GM12878 (cell line): Measurements from ENCODE around the gene NUDT14.

ENCODE experiments used
- BCL3 ChIP-seq: IDR thresholded peaks from 2 replicates; pipeline ENCODE4 v1.6.1; 2011; ENCODE audit warnings: borderline replicate concordance, low read depth, mild to moderate bottlenecking, moderate library complexity, low read length; ENCODE audit not compliant: insufficient read depth, poor library complexity, severe bottlenecking
- CTCF ChIP-seq, 3 experiments: IDR thresholded peaks in 2 of 3; conservative IDR thresholded peaks in 1 of 3; 2 replicates each; pipeline ENCODE4 v1.5.1; 2011; ENCODE audit warnings: low read depth in 3 of 3, low read length in 3 of 3, mild to moderate bottlenecking in 3 of 3, control low read depth in 2 of 3, moderate library complexity in 2 of 3, inconsistent platforms in 1 of 3, mixed read lengths in 1 of 3; ENCODE audit not compliant: control insufficient read depth in 2 of 3, insufficient read depth in 1 of 3; ENCODE audit errors: extremely low read depth in 1 of 3
- FOXK2 ChIP-seq: fragments of 450-650 bp; IDR thresholded peaks from 2 replicates; pipeline ENCODE4 v1.6.1; 2017; ENCODE audit warnings: mild to moderate bottlenecking, moderate library complexity
- JUNB ChIP-seq: IDR thresholded peaks from 2 replicates; pipeline ENCODE4 v1.6.1; 2016; ENCODE audit warnings: antibody characterized with exemption, mild to moderate bottlenecking
- POLR2A ChIP-seq: IDR thresholded peaks from 2 replicates; pipeline ENCODE4 v1.6.1; 2011; ENCODE audit warnings: low read depth, mild to moderate bottlenecking, low read length
- POLR2AphosphoS5 ChIP-seq: IDR thresholded peaks from 2 replicates; pipeline ENCODE4 v1.6.1; 2011; ENCODE audit warnings: mild to moderate bottlenecking, low read length, inconsistent platforms
- SMC3 ChIP-seq: IDR thresholded peaks from 2 replicates; pipeline ENCODE4 v1.6.1; 2011; ENCODE audit warnings: low read length, improper control_type of control experiment, borderline replicate concordance
- SPI1 ChIP-seq: IDR thresholded peaks from 2 replicates; pipeline ENCODE4 v1.6.1; 2011; ENCODE audit warnings: low read depth, mild to moderate bottlenecking, low read length, moderate library complexity, borderline replicate concordance; ENCODE audit not compliant: insufficient read depth
- SRF ChIP-seq, 2 experiments: IDR thresholded peaks; 2 replicates each; pipeline ENCODE4 v1.6.1; 2011; ENCODE audit warnings: low read depth in 2 of 2, low read length in 2 of 2, mild to moderate bottlenecking in 1 of 2, moderate library complexity in 1 of 2
- TARDBP ChIP-seq: IDR thresholded peaks from 2 replicates; pipeline ENCODE4 v1.6.1; 2016; ENCODE audit warnings: borderline replicate concordance
- TCF7 ChIP-seq: IDR thresholded peaks from 2 replicates; pipeline ENCODE4 v1.6.1; 2014; ENCODE audit warnings: antibody characterized with exemption, borderline replicate concordance
- USF2 ChIP-seq: IDR thresholded peaks from 2 replicates; pipeline ENCODE4 v1.6.1; 2011; ENCODE audit warnings: low read depth, low read length, improper control_type of control experiment, borderline replicate concordance
- ZNF622 ChIP-seq: fragments of 450-650 bp; IDR thresholded peaks from 2 replicates; pipeline ENCODE4 v1.6.1; 2017; ENCODE audit warnings: mild to moderate bottlenecking, inconsistent platforms

GRCh38 chr14:105166571-105167302, 14.4 kb downstream of the NUDT14 start:
- TF ChIP-seq POLR2AphosphoS5 = no peak
- no peak for TF ChIP-seq POLR2A
- no peak for TF ChIP-seq CTCF (IDR thresholded peaks at IDR 0.05 in 2 of 3, conservative IDR thresholded peaks at IDR 0.05 in 1 of 3; ENCODE audit: control insufficient read depth in 2 of 3, extremely low read depth in 1 of 3, insufficient read depth in 1 of 3, low read depth in 3 of 3, low read length in 3 of 3)
- no peak for TF ChIP-seq BCL3
- TF ChIP-seq ZNF622 = no peak
- TF ChIP-seq SMC3 = no peak
- TF ChIP-seq JUNB = no peak
- no peak for TF ChIP-seq FOXK2
- TF ChIP-seq TCF7 = no peak
- no peak for TF ChIP-seq TARDBP
- no peak for TF ChIP-seq SRF (IDR thresholded peaks at IDR 0.05; ENCODE audit: low read depth in 2 of 2, low read length in 2 of 2)
- TF ChIP-seq USF2 = no peak
- TF ChIP-seq SPI1 = no peak
